ENCODE data around the gene SCG3. TPM values are rescaled to one million over a fixed set of nuclear protein-coding genes. Genes with fewer than 3 reads are reported as not detected.

Gene SCG3
- total and polyA plus RNA-seq, 2 donors from 2014 or later, result 0.11 to 0.13 TPM

DNA sequence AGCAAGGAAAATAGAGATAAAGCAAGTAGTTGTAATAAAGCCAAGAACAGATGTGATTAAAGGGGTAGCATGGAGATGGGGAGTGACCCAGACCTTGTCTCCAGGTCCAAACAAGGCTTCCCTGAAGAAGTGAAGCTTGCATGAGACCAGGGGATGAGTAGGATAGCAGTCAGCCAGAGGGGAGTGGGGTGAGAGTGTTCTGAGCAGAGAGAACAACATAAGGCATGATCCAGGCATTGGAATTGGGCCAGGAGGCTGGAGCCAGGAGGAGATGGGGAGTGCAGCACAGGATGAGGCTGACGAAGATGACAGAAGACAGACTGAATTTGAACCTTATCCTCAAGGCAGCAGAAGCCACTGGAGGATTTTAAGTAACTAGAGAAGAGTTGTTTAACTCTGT is 77.3 kb downstream of the SCG3 start:
- Histone ChIP-seq H3K36me3 (ENCODE audit: control insufficient read depth in 2 of 3, insufficient read depth in 3 of 3, low read length in 3 of 3) (no peaks in the 10 kb centered on the region), H3K9ac (ENCODE audit: low read length in 3 of 3) (no peak overlapping the region), H3K27me3 (ENCODE audit: control insufficient read depth, insufficient read depth, low read length) (no peaks in the 10 kb centered on the region), H3K4me3 (ENCODE audit: low read length in 3 of 3) (no peak overlapping the region), H3K4me1 (ENCODE audit: control insufficient read depth in 2 of 3, insufficient read depth in 2 of 3, low read depth in 1 of 3, low read length in 3 of 3) (peaks cover 0 to 3% (median 0%) of the 10 kb centered on the region in 3 donors), H3K9me3 (ENCODE audit: control insufficient read depth in 2 of 3, insufficient read depth in 1 of 3, low read length in 3 of 3) (no peaks in the 10 kb centered on the region), H3K27ac (ENCODE audit: low read depth in 2 of 2, low read length in 2 of 2) (no peak overlapping the region)
- intact Hi-C loops (cut with DNase I), result no loop called here
- TF ChIP-seq, protein P1, sequence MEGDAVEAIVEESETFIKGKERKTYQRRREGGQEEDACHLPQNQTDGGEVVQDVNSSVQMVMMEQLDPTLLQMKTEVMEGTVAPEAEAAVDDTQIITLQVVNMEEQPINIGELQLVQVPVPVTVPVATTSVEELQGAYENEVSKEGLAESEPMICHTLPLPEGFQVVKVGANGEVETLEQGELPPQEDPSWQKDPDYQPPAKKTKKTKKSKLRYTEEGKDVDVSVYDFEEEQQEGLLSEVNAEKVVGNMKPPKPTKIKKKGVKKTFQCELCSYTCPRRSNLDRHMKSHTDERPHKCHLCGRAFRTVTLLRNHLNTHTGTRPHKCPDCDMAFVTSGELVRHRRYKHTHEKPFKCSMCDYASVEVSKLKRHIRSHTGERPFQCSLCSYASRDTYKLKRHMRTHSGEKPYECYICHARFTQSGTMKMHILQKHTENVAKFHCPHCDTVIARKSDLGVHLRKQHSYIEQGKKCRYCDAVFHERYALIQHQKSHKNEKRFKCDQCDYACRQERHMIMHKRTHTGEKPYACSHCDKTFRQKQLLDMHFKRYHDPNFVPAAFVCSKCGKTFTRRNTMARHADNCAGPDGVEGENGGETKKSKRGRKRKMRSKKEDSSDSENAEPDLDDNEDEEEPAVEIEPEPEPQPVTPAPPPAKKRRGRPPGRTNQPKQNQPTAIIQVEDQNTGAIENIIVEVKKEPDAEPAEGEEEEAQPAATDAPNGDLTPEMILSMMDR (IDR thresholded peaks at IDR 0.05; ENCODE audit: borderline replicate concordance, extremely low read depth, insufficient read depth), result no peak
- FAIRE-seq, result no peak
- DNase-seq, result no peak

DNA sequence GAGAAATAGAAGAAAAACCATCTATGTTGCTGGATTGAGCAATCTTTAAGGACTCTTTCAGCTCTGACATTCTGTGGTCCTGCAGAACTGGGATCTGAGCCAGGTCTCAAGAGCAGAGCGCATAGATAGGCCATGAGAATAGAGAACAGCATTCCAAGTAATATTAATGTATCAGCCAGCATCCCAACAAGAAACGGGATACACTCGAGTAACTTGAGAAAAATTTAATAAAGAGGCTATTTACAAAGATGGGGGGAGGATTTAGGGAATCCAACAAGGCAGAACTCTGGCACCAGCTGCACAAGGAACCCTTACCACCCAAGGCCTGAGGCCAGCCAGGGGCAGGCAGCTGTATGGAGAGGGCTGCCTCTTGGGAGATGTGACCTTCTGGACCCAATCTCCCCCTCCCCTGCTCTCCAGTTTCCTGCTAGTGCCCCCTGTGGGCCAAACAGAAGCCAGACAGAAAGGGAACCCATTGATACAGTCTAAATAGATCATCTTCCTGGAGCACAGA is 78.3 kb downstream of the SCG3 start:
- DNase-seq, result peak in 1 of 5 donors; percentile 28
- H3K27ac ChIP-seq (ENCODE audit: low read depth in 2 of 2, low read length in 2 of 2), result no peak overlapping the region
- H3K4me3 ChIP-seq (ENCODE audit: low read length in 3 of 3), result no peak overlapping the region
- TF ChIP-seq, protein P1 (IDR thresholded peaks at IDR 0.05; ENCODE audit: borderline replicate concordance, extremely low read depth, insufficient read depth), result no peak
- intact Hi-C loops (cut with DNase I), result no loop called here
- no peaks in the 10 kb centered on the region for H3K36me3 ChIP-seq (ENCODE audit: control insufficient read depth in 2 of 3, insufficient read depth in 3 of 3, low read length in 3 of 3)
- no peaks in the 10 kb centered on the region for H3K27me3 ChIP-seq (ENCODE audit: control insufficient read depth, insufficient read depth, low read length)
- no peak overlapping the region for H3K9ac ChIP-seq (ENCODE audit: low read length in 3 of 3)
- H3K4me1 ChIP-seq (ENCODE audit: control insufficient read depth in 2 of 3, insufficient read depth in 2 of 3, low read depth in 1 of 3, low read length in 3 of 3), result peaks cover 0 to 3% (median 0%) of the 10 kb centered on the region in 3 donors
- H3K9me3 ChIP-seq (ENCODE audit: control insufficient read depth in 2 of 3, insufficient read depth in 1 of 3, low read length in 3 of 3), result no peaks in the 10 kb centered on the region
- FAIRE-seq, result no peak

DNA sequence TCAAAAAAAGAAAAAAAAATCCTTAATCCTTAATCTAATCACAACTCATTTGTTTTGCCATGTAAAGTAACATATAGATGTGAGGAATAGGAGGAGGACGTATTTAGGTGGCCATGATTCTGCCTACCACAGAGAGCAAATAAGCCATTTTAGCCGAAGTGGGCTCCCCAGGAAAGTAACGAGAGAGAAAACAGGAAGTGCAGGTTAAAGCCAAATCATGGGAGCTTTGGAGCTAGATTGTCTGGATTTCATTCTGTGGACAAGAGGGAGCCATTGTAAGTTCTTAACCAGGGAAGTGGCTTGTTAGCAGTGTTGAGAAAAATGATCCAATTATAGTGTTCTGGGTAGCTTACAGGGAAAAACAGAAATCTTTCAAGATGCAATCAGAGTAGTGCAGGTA is 79.5 kb downstream of the SCG3 start:
- Histone ChIP-seq H3K4me3 (ENCODE audit: low read length in 3 of 3) (no peak overlapping the region), H3K27ac (ENCODE audit: low read depth in 2 of 2, low read length in 2 of 2) (no peak overlapping the region), H3K4me1 (ENCODE audit: control insufficient read depth in 2 of 3, insufficient read depth in 2 of 3, low read depth in 1 of 3, low read length in 3 of 3) (peaks cover 0 to 3% (median 0%) of the 10 kb centered on the region in 3 donors), H3K9ac (ENCODE audit: low read length in 3 of 3) (no peak overlapping the region), H3K9me3 (ENCODE audit: control insufficient read depth in 2 of 3, insufficient read depth in 1 of 3, low read length in 3 of 3) (no peaks in the 10 kb centered on the region), H3K27me3 (ENCODE audit: control insufficient read depth, insufficient read depth, low read length) (no peaks in the 10 kb centered on the region), H3K36me3 (ENCODE audit: control insufficient read depth in 2 of 3, insufficient read depth in 3 of 3, low read length in 3 of 3) (no peaks in the 10 kb centered on the region)
- intact Hi-C loops (cut with DNase I), result no loop called here
- no peak for FAIRE-seq
- no peak for DNase-seq
- TF ChIP-seq, protein P1 (IDR thresholded peaks at IDR 0.05; ENCODE audit: borderline replicate concordance, extremely low read depth, insufficient read depth), result no peak

DNA sequence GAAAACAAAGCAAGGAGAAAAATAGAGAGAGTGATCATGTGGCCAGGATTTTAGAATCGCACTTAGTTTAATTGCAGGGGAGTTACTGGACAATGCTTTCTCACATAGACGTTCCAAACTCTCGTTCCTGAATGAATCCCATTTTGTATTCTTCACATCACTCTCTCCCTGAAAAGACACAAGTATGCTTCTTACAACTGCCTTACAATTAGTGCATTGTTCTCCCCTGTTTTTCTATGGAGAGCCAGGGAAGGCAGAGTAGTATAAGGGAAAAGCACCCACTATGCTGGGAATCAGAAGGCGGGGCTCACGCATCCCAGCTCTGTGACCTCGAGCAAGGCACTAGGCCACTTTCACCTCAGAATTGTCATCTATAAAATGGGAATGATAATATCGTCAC is 84.4 kb downstream of the SCG3 start:
- H3K4me1 ChIP-seq (ENCODE audit: control insufficient read depth in 2 of 3, insufficient read depth in 2 of 3, low read depth in 1 of 3, low read length in 3 of 3), result no peaks in the 10 kb centered on the region
- no peaks in the 10 kb centered on the region for H3K27me3 ChIP-seq (ENCODE audit: control insufficient read depth, insufficient read depth, low read length)
- FAIRE-seq (no peak), DNase-seq (no peak)
- no peak overlapping the region for H3K4me3 ChIP-seq (ENCODE audit: low read length in 3 of 3)
- no peaks in the 10 kb centered on the region for H3K36me3 ChIP-seq (ENCODE audit: control insufficient read depth in 2 of 3, insufficient read depth in 3 of 3, low read length in 3 of 3)
- TF ChIP-seq, protein P1 (IDR thresholded peaks at IDR 0.05; ENCODE audit: borderline replicate concordance, extremely low read depth, insufficient read depth), result no peak
- H3K9me3 ChIP-seq (ENCODE audit: control insufficient read depth in 2 of 3, insufficient read depth in 1 of 3, low read length in 3 of 3), result no peaks in the 10 kb centered on the region
- H3K27ac ChIP-seq (ENCODE audit: low read depth in 2 of 2, low read length in 2 of 2), result no peak overlapping the region
- intact Hi-C loops (cut with DNase I), result no loop called here
- H3K9ac ChIP-seq (ENCODE audit: low read length in 3 of 3), result no peak overlapping the region
